Kidney (tissue), 14 donors: Measurements from ENCODE around the gene NKX1-1. TPM values are rescaled to one million over a fixed set of nuclear protein-coding genes. Genes with fewer than 3 reads are reported as not detected.

Experiments
- DNase-seq, 5 donors: peaks; one replicate each; pipeline ENCODE4 v3.0.0-alpha.2; 2013 to 2020
- FAIRE-seq: peaks from 2 replicates; lab custom pipeline; 2012; peaks lifted over from hg19 to GRCh38; lab: Jason Lieb, UNC
- H3K27ac ChIP-seq, 2 donors: one replicate each; pipeline ENCODE4 v1.7.0; 2013; ENCODE audit warnings: low read depth in 2 of 2, low read length in 2 of 2, inconsistent platforms in 1 of 2
- H3K27me3 ChIP-seq: one replicate; pipeline ENCODE4 v1.7.1; 2013; ENCODE audit warnings: low read length, inconsistent platforms; ENCODE audit not compliant: control insufficient read depth, insufficient read depth
- H3K36me3 ChIP-seq, 3 donors: one replicate each; pipeline versions ENCODE4 v1.7.0 to v1.7.1; 2013; ENCODE audit warnings: low read length in 3 of 3, control low read depth in 1 of 3, inconsistent platforms in 1 of 3; ENCODE audit not compliant: insufficient read depth in 3 of 3, control insufficient read depth in 2 of 3
- H3K4me1 ChIP-seq, 3 donors: one replicate each; pipeline versions ENCODE4 v1.7.0 to v1.7.1; 2013; ENCODE audit warnings: low read length in 3 of 3, inconsistent platforms in 1 of 3, low read depth in 1 of 3; ENCODE audit not compliant: control insufficient read depth in 2 of 3, insufficient read depth in 2 of 3
- H3K4me3 ChIP-seq, 3 donors: one replicate each; pipeline versions ENCODE4 v1.7.0 to v1.8.1; 2013; ENCODE audit warnings: low read length in 3 of 3, control low read depth in 1 of 3, inconsistent platforms in 1 of 3
- H3K9ac ChIP-seq, 3 donors: one replicate each; pipeline versions ENCODE4 v1.7.0 to v1.7.1; 2013; ENCODE audit warnings: low read length in 3 of 3, control low read depth in 1 of 3, inconsistent platforms in 1 of 3
- H3K9me3 ChIP-seq, 3 donors: one replicate each; pipeline versions ENCODE4 v1.7.0 to v1.7.1; 2013; ENCODE audit warnings: low read length in 3 of 3, control low read depth in 1 of 3, inconsistent platforms in 1 of 3; ENCODE audit not compliant: control insufficient read depth in 2 of 3, insufficient read depth in 1 of 3
- CTCF ChIP-seq: IDR thresholded peaks from 3 replicates; pipeline ENCODE4 v1.5.1; 2012; ENCODE audit warnings: mild to moderate bottlenecking, moderate library complexity, borderline replicate concordance; ENCODE audit not compliant: insufficient read depth; ENCODE audit errors: extremely low read depth
- intact Hi-C: fragments of 100-400 bp; cut with DNase I; formaldehyde crosslinking; loops from one replicate; pipeline ENCODE4 v1.11.1; 2022
- polyA plus RNA-seq: library from polyadenylated mRNA; stranded (reverse); fragments of 350-450 nt; fragmentation: Illumina TruSeq; extraction: RNeasy Lipid Tissue Mini Kit (QIAGEN cat#74804); gene quantifications from one replicate; pipeline ENCODE4 v1.2.3, GENCODE V29; 2014; ENCODE audit warnings: low read depth, low replicate concordance; ENCODE audit not compliant: insufficient read depth
- total RNA-seq: library from RNA; stranded (reverse); fragmentation: NEBNext Ultra II Directional; extraction: Animal tissue kit (Norgen Biotek cat#: 25700); gene quantifications from one replicate; pipeline ENCODE4 v1.2.1, GENCODE V29; 2021
- donor health status: control.
- donor health status: control.
- donor health status: control.
- donor health status: control.
- donor health status: control.
- donor health status: DM: yes; HTN: yes; CAD: no.
- donor health status: Normal renal cell carcinoma (clear cell type).

NKX1-1 gene
- total and polyA plus RNA-seq, 2 donors from 2014 or later: not detected

GRCh38 chr4:1400191-1400805 is 5.9 kb downstream of the NKX1-1 start:
- peaks cover 0 to 4% (median 0%) of the 10 kb centered on the region in 3 donors for H3K4me1 ChIP-seq
- H3K4me3 ChIP-seq: no peak overlapping the region
- H3K27me3 ChIP-seq: peaks cover 13% of the 10 kb centered on the region
- no peak overlapping the region for H3K9ac ChIP-seq
- intact Hi-C loops: no loop called here
- DNase-seq: peak in 2 of 5 donors; percentile 4 to 19
- H3K9me3 ChIP-seq: peaks cover 0 to 4% (median 0%) of the 10 kb centered on the region in 3 donors
- no peak for FAIRE-seq
- no peak overlapping the region for H3K27ac ChIP-seq
- no peak for TF ChIP-seq CTCF
- H3K36me3 ChIP-seq: no peaks in the 10 kb centered on the region

DNA sequence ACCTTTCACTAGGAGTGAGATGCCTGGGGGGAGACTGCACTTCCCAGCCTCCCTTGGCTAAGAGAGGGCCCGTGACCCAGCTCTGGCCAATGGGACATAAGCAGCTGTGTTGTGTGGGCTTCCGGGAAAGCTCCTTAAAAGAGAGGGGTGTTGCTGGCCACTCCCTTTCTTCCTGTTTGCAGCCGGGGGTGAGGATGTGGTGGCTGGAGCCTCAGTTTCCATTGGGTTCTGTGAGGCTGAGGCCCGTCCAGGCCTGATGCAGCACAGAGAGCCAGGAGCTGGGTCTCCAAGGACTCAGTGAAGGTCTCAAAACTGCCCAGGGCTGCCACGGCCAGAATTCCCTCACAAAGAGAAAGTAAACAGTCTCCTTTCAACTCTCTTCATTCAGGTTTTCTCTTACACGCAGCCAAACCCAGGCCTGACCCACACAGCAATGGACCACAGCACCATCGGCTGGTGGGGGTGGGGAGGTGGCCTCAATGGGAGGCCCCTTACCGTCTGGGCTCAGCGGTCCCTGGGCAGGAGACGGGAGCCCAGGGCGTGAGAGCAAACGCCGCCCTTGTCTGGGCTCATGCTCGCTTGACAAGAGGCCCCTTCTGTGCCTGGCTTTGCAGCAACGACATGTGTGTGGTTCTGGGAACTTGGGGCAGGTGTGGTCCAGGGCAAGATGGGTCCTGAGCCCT is 6.6 kb downstream of the NKX1-1 start:
- Histone ChIP-seq H3K4me1 (peaks cover 0 to 4% (median 0%) of the 10 kb centered on the region in 3 donors), H3K9ac (no peak overlapping the region), H3K4me3 (no peak overlapping the region), H3K27me3 (peaks cover 13% of the 10 kb centered on the region), H3K36me3 (no peaks in the 10 kb centered on the region), H3K27ac (no peak overlapping the region), H3K9me3 (peaks cover 0 to 4% (median 0%) of the 10 kb centered on the region in 3 donors)
- intact Hi-C loops: no loop called here
- TF ChIP-seq CTCF: no peak
- FAIRE-seq (no peak), DNase-seq (peak in 2 of 5 donors; percentile 6 to 58)

DNA sequence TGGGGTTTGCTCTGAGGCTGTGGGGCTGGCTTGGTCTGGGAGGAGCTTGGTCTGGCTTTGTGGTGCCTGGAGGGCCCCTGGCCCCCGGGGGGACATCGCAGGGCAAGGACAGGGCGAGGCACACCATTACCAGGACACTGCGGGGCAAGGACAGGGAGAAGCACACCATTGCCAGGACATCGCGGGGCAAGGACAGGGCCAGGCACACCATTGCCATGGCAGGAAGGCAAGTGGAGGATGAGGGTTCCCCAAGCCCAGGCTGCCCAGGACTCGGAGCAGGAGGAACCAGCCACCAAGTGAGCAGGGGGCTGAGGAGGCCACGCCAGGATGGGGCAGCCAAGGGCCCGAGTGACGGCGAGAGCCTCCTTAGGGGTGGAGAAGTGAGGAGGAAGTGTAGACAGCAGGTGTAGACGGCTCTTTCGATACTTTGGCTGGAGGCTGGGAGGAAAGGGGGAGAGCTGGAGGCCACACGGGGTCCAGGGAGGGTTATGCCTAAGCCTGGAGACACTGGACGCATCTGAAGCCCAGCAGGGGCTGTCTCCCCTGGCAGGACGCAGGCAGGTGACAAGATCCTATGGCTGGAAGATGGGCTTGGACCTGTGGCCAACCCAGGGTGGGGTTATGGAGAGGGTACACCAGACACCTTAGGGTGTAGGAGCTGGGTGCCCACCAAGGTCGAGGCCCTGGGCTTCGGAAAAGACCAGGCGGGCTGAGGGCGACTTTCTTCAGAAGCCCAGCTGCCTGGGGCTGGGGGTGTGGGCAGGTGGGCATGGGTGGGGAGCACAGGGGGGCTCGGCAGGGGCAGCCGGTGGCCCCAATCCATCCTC is 7.3 kb downstream of the NKX1-1 start:
- H3K4me3 ChIP-seq: no peak overlapping the region
- FAIRE-seq: no peak
- no peak overlapping the region for H3K27ac ChIP-seq
- no peak for TF ChIP-seq CTCF
- H3K27me3 ChIP-seq: peaks cover 13% of the 10 kb centered on the region
- intact Hi-C loops: no loop called here
- no peak overlapping the region for H3K9ac ChIP-seq
- H3K36me3 ChIP-seq: peaks cover 0 to 2% (median 2%) of the 10 kb centered on the region in 3 donors
- peak in 1 of 5 donors; percentile 27 for DNase-seq
- peaks cover 0 to 4% (median 0%) of the 10 kb centered on the region in 3 donors for H3K9me3 ChIP-seq
- peaks cover 0 to 4% (median 0%) of the 10 kb centered on the region in 3 donors for H3K4me1 ChIP-seq
